GM18909 (cell line): ENCODE data around the gene WNT3A.
A peak's percentile ranks its signal among the peaks of the same experiment; 100 is the strongest.
"Not testable (repeated sequence)": the region's sequence is repeated elsewhere in the genome, so short reads cannot be mapped to it uniquely, and the experiment has no call there.

Experiments
- ATAC-seq: cut with Tn5 transposase; IDR thresholded peaks from one replicate; pipeline ENCODE4 v1.9.1; 2021; ENCODE audit warnings: mild to moderate bottlenecking; ENCODE audit not compliant: unreplicated experiment, poor library complexity

The WNT3A gene

GRCh38 chr1:228009828-228010775 is 3.3 kb downstream of the WNT3A start:
- peak; percentile 69 for ATAC-seq

- ATAC-seq, result no peak
Observed at GRCh38 chr1:228010921-228011320, 4.1 kb downstream of the WNT3A start.

- ATAC-seq, result no peak
Observed at GRCh38 chr1:228011721-228012311, 5.0 kb downstream of the WNT3A start.

GRCh38 chr1:228012555-228012954 is 5.8 kb downstream of the WNT3A start:
- ATAC-seq, result no peak

- ATAC-seq, result no peak
Observed at GRCh38 chr1:228013131-228013934, 6.5 kb downstream of the WNT3A start.

DNA sequence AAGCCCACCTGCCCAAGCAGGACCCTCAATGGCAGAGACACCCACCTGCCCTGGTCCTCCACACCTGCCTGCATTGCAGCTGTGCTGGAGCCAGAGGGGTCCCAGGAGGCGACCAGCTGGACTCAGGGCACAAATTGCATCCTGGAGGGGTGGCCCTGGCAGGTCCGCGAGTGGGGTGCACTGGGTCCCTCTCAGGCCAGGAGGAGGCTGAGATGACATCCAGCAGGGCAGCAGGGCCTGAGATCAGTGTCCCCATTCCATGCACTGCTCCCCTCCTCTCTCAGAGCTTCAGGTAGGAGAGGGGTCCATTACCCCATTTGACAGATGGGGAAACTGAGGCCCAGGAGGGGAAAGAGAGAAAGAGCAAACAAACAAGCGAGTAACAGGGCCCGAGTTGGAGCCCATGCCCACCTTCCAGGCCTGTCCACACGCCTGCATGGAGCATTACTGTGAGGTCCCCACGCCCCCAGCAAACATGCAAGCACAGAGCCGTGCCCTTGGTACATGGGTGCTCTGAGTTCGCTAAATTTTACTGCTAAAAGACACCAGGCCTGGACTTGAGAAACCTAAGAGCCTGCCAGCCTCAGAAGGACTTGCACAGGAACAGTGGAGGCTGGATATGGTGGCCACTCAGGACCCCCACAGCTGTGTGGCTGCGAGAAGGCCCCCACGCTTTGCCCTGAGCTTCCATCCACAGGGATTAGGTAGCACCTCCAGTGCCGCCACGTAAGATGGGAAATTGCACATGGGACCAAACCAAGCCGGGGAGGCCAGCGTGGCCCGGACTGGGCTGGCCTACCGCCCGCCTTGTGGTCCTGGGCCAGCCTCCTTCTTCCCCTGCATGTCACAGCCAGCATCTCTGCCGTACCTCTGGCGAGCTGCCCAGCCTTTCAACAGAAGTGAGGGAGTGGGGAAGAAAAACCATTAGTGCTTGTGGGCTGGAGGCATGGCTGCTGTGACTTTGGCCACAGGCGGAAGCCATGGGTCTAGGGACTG is 7.4 kb downstream of the WNT3A start:
- no peak for ATAC-seq

DNA sequence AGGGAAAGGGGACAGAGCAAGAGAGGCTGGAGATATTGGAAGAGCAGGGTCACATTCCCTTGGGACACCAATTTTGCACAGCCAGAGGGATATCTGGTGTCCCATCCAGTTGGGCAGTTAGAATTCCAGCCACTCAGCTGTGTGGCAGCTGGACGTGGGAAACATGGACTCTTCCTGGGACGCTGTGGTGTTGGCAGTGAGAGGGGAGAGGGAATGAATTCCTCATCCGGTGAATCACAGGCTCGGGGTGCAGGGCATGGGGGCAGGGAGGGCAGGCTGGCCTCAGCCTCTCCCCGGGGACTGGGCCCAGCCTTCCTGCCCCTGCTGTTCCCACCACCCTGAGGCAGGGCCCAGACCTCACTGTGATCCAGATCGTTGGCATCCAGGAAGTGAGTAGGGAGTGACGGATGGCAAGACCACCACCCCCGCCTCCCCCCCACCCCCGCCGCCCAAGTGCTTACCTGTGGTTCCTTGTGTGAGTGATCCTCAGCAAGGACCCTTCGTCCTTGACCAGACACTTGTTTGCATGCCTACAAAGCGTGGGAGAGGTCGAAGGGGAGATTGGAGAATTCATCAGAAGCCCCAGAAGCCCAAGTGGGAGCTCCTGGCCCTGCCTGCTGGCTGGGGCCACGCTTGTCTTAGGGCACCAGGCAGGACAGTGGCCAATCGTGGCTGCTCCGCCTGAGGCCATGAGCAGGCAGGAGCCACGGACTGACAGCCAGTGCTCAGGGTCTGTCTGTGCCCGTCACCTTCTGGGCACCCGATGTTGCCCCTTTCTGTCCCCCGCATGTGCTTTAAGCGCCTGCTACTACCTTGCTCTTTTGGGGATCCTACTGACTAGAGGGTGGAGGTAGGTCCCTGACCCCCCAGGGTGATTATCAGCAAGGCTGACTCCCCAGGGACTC is 8.7 kb downstream of the WNT3A start:
- no peak for ATAC-seq

DNA sequence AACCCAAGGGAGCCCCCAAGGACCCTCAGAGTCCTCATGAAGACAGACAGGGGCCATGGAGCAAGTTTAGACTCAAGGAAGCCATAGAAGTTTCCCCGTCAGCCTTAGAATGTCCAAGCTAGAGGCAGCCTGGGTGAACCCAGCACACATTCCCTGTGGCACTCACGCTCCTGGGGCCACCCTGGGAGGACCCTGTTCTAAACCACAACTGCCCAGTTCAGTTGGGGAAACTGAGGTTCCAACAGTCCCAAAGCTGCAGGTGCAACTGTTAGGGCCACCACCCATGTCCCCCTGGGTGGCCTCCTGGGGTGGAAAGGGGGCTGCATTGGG is 9.3 kb downstream of the WNT3A start:
- ATAC-seq, result no peak

- ATAC-seq, result no peak
Observed at GRCh38 chr1:228016653-228017355, 10.0 kb downstream of the WNT3A start.

DNA sequence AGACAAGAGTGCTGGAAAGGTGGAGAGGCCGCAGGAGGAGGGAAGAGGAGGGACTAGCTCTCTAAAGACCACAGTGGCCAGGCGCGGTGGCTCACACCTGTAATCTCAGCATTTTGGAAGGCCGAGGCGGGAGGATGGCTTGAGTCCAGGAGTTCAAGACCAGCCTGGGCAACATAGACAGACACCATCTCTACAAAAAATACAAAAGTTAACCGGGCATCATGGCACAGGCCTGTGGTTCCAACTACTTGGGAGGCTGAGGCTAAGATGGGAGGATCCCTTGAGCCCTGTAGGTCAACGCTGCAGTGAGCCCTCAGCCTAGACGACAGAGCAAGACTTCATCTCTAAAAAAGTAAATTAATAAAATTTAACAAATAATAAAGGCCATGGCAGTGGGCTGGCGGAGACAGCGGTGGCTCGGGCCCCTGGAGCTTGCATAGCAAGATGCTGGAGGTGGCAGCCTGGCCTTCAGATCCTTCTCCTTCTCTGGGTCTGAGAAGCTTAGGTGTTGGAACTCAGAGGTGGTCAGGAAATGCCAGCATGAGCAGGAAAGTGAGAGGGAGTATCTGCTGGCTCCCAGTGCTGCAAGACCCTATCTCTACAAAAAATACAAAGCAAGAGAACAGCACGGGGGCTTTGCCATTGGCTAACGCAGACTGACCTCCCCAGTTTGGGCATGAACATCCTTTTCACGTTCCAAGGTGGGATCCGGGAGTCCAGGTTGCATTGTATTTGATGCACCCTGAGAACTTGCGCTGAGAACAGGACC is 10.7 kb downstream of the WNT3A start:
- ATAC-seq, result no peak

- no peak for ATAC-seq
Observed at GRCh38 chr1:228018125-228018398, 11.3 kb downstream of the WNT3A start.

GRCh38 chr1:228018961-228019721 is 12.3 kb downstream of the WNT3A start:
- no peak for ATAC-seq

DNA sequence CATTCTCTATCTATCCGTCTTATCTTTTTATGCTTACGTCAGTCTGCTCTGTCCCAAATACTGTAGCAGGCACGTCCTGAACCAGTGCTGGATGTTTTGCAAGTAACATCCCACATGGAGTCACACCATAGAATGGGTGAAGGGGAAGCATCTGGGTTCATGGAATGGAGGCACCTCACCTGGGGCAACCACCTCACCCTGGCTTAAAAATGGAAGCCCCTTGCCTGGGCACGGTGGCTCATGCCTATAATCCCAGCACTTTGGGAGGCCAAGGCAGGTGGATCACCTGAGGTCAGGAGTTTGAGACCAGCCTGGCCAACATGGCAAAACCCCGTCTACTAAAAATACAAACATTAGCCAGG is 12.9 kb downstream of the WNT3A start:
- ATAC-seq, result not testable (repeated sequence)

GRCh38 chr1:228020686-228021354 is 14.0 kb downstream of the WNT3A start:
- no peak for ATAC-seq

DNA sequence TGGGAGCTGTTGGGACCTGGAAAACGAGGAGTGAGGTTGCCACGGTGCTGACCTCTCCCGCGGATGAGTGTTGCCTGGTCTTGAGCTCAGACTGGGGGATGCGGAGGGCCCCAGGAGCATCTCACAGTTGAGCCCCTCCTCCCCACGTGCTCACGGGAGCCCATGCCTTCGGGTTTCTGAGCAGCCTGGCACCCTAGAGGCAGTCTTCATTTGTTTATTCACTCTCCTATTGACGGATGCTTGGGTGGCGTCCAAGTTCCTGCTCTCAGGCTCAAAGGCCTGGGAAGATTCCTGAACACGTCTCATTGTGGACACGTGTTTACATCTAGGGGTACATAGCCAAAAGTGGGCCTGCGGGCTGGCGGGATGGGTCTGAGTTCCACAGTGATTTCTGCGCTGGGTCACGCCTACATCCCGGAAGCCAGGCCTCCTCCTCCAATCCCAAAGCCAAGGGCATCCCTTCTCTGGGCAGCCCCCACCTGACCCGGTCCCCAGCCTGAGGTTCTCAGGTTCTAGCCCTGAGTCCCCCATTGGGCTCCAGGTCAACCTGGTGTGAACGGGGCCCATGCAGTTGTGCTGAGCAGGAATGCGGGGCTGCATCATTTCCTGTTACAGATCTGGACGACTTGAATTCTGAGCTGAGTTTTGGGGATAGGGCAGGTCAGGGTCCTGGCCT is 14.7 kb downstream of the WNT3A start:
- no peak for ATAC-seq
